Colonic mucosa (tissue), 4 donors: Measurements from ENCODE around the gene EPS8. TPM values are rescaled to one million over a fixed set of nuclear protein-coding genes. Genes with fewer than 3 reads are reported as not detected.

ENCODE experiments used
- DNase-seq: peaks from one replicate; pipeline ENCODE4 v3.0.0-alpha.2; 2020
- H3K27ac ChIP-seq: fragments of 200-600 bp; one replicate; pipeline ENCODE4 v1.8.0; 2021
- H3K27me3 ChIP-seq: fragments of 200-600 bp; one replicate; pipeline ENCODE4 v1.8.0; 2021
- H3K36me3 ChIP-seq: fragments of 200-600 bp; one replicate; pipeline ENCODE4 v1.8.0; 2021
- H3K4me1 ChIP-seq: fragments of 200-600 bp; one replicate; pipeline ENCODE4 v1.8.0; 2021; ENCODE audit warnings: mild to moderate bottlenecking
- H3K4me3 ChIP-seq: fragments of 200-600 bp; one replicate; pipeline ENCODE4 v1.8.0; 2021
- H3K9ac ChIP-seq, 2 donors: one replicate each; pipeline ENCODE4 v1.7.0; 2013; ENCODE audit warnings: control low read depth in 2 of 2, low read depth in 2 of 2, low read length in 2 of 2
- H3K9me3 ChIP-seq: fragments of 200-600 bp; one replicate; pipeline ENCODE4 v1.8.0; 2021
- CTCF ChIP-seq: fragments of 200-600 bp; IDR thresholded peaks from one replicate; pipeline ENCODE4 v1.8.0; 2022; ENCODE audit warnings: antibody characterized with exemption, mild to moderate bottlenecking
- intact Hi-C: fragments of 100-400 bp; cut with DNase I; formaldehyde crosslinking; loops from one replicate; pipeline ENCODE4 v1.14.1; 2022
- total RNA-seq, 2 donors: library from RNA; stranded (reverse); fragmentation: NEBNext Ultra II Directional in 1 of 2; extraction: Animal tissue kit (Norgen Biotek cat#: 25700) in 1 of 2; gene quantifications; one replicate each; pipeline ENCODE4 v1.2.1, GENCODE V29; 2021
- donor health status: healthy.
- donor health status: DM: no; HTN: no; CAD: no.
- donor health status: DM: no; HTN: no; CAD: no.

EPS8 gene
- total RNA-seq, 2 donors from 2014 or later, result 93.7 to 161 TPM

- TF ChIP-seq CTCF, result no peak
- no peaks in the 10 kb centered on the region for H3K36me3 ChIP-seq
Observed at GRCh38 chr12:15677228-15677627, 112.0 kb downstream of the EPS8 start.

GRCh38 chr12:15672671-15673270 lies 116.4 kb downstream of the EPS8 start:
- no peaks in the 10 kb centered on the region for H3K27me3 ChIP-seq
- no peak for TF ChIP-seq CTCF
- H3K4me3 ChIP-seq, result no peak overlapping the region
- H3K9me3 ChIP-seq, result no peaks in the 10 kb centered on the region
- no peak overlapping the region for H3K9ac ChIP-seq
- DNase-seq, result no peak
- intact Hi-C loops, result no loop called here
- H3K27ac ChIP-seq, result no peak overlapping the region
- H3K36me3 ChIP-seq, result no peaks in the 10 kb centered on the region
- H3K4me1 ChIP-seq, result no peaks in the 10 kb centered on the region

More at GRCh38 chr12:15677228-15677627, 112.0 kb downstream of the EPS8 start:
- Histone ChIP-seq H3K27ac (no peak overlapping the region), H3K4me3 (no peak overlapping the region), H3K27me3 (no peaks in the 10 kb centered on the region), H3K9ac (no peak overlapping the region), H3K9me3 (no peaks in the 10 kb centered on the region), H3K4me1 (no peaks in the 10 kb centered on the region)
- DNase-seq, result no peak
- intact Hi-C loops, result no loop called here

GRCh38 chr12:15670756-15671155 lies 118.4 kb downstream of the EPS8 start:
- DNase-seq, result no peak
- H3K27ac ChIP-seq, result no peak overlapping the region
- H3K9me3 ChIP-seq, result no peaks in the 10 kb centered on the region
- H3K27me3 ChIP-seq, result no peaks in the 10 kb centered on the region
- H3K36me3 ChIP-seq, result no peaks in the 10 kb centered on the region
- H3K9ac ChIP-seq, result no peak overlapping the region
- intact Hi-C loops, result no loop called here
- H3K4me3 ChIP-seq, result no peak overlapping the region
- H3K4me1 ChIP-seq, result no peaks in the 10 kb centered on the region
- TF ChIP-seq CTCF, result no peak

- Histone ChIP-seq H3K9me3 (no peaks in the 10 kb centered on the region), H3K4me1 (no peaks in the 10 kb centered on the region), H3K36me3 (no peaks in the 10 kb centered on the region), H3K4me3 (no peak overlapping the region), H3K27me3 (no peaks in the 10 kb centered on the region), H3K27ac (no peak overlapping the region), H3K9ac (no peak overlapping the region)
- DNase-seq, result no peak
- intact Hi-C loops, result no loop called here
- TF ChIP-seq CTCF, result no peak
Observed at GRCh38 chr12:15669256-15669948, 119.8 kb downstream of the EPS8 start.

- DNase-seq, result no peak
- intact Hi-C loops, result no loop called here
Observed at GRCh38 chr12:15664491-15664890, 124.7 kb downstream of the EPS8 start.

More at GRCh38 chr12:15664491-15664890, 124.7 kb downstream of the EPS8 start:
- no peak overlapping the region for H3K27ac ChIP-seq
- no peaks in the 10 kb centered on the region for H3K27me3 ChIP-seq
- no peak overlapping the region for H3K9ac ChIP-seq
- TF ChIP-seq CTCF, result no peak
- no peak overlapping the region for H3K4me3 ChIP-seq
- H3K36me3 ChIP-seq, result peaks cover 1% of the 10 kb centered on the region
- no peaks in the 10 kb centered on the region for H3K9me3 ChIP-seq
- no peaks in the 10 kb centered on the region for H3K4me1 ChIP-seq
